Tongue (tissue), 2 donors: Measurements from ENCODE around the gene TNFRSF4. TPM values are rescaled to one million over a fixed set of nuclear protein-coding genes. Genes with fewer than 3 reads are reported as not detected.
A peak's percentile ranks its signal among the peaks of the same experiment; 100 is the strongest.
"Not testable (repeated sequence)": the region's sequence is repeated elsewhere in the genome, so short reads cannot be mapped to it uniquely, and the experiment has no call there.

Experiments used
- DNase-seq: peaks from one replicate; pipeline ENCODE4 v3.0.0-alpha.2; 2015
- total RNA-seq: library from RNA; depleted of rRNA; stranded (reverse); fragments of >200 nt; gene quantifications from one replicate; pipeline ENCODE4 v1.2.3, GENCODE V29; 2014

Gene TNFRSF4
- total RNA-seq, 1 donor from 2014 or later = 2.9 TPM

- DNase-seq = peak; percentile 33
Observed at GRCh38 chr1:1202831-1203560, 11.0 kb downstream of the TNFRSF4 start.

GRCh38 chr1:1200876-1201810 lies 12.8 kb downstream of the TNFRSF4 start:
- peak; percentile 67 for DNase-seq

- no peak for DNase-seq
Observed at GRCh38 chr1:1199961-1200875, 13.7 kb downstream of the TNFRSF4 start.

- no peak for DNase-seq
Observed at GRCh38 chr1:1199141-1199960, 14.6 kb downstream of the TNFRSF4 start.

- DNase-seq = no peak
Observed at GRCh38 chr1:1198423-1199140, 15.4 kb downstream of the TNFRSF4 start.

- DNase-seq = no peak
Observed at GRCh38 chr1:1197551-1198422, 16.2 kb downstream of the TNFRSF4 start.

- no peak for DNase-seq
Observed at GRCh38 chr1:1197188-1197500, 16.8 kb downstream of the TNFRSF4 start.

- no peak for DNase-seq
Observed at GRCh38 chr1:1196431-1197187, 17.3 kb downstream of the TNFRSF4 start.

- not testable (repeated sequence) for DNase-seq
Observed at GRCh38 chr1:1195726-1196125, 18.2 kb downstream of the TNFRSF4 start.

- DNase-seq = no peak
Observed at GRCh38 chr1:1194723-1195122, 19.2 kb downstream of the TNFRSF4 start.

GRCh38 chr1:1191734-1192133 lies 22.2 kb downstream of the TNFRSF4 start:
- no peak for DNase-seq

- no peak for DNase-seq
Observed at GRCh38 chr1:1189111-1189510, 24.8 kb downstream of the TNFRSF4 start.

GRCh38 chr1:1187938-1188337 lies 26.0 kb downstream of the TNFRSF4 start:
- no peak for DNase-seq

- DNase-seq = peak; percentile 51
Observed at GRCh38 chr1:1185101-1185765, 28.7 kb downstream of the TNFRSF4 start.

GRCh38 chr1:1183833-1184775 lies 29.8 kb downstream of the TNFRSF4 start:
- DNase-seq = no peak

- no peak for DNase-seq
Observed at GRCh38 chr1:1183221-1183747, 30.7 kb downstream of the TNFRSF4 start.
